Pancreas (tissue), 10 donors: ENCODE data around the gene VIT. TPM values are rescaled to one million over a fixed set of nuclear protein-coding genes. Genes with fewer than 3 reads are reported as not detected.

Source experiments
- ATAC-seq, 4 donors: fragments of 200-7000 bp; cut with Tn5 transposase; one replicate each; pipeline versions ENCODE4 v1.8.0 to v1.9.1; 2020; ENCODE audit warnings: mild to moderate bottlenecking in 4 of 4, moderate library complexity in 4 of 4
- DNase-seq, 6 donors: peaks; one replicate each; pipeline ENCODE4 v3.0.0-alpha.2; 2020
- FAIRE-seq: peaks from 2 replicates; lab custom pipeline; 2012; peaks lifted over from hg19 to GRCh38; lab: Jason Lieb, UNC
- H3K27ac ChIP-seq, 4 donors: fragments of 200-600 bp; sonication (generic); 1 replicate in 3 of 4; 2 replicates in 1 of 4; pipeline versions ENCODE4 v1.5.0 to v1.8.0; 2020
- H3K27me3 ChIP-seq, 4 donors: fragments of 200-600 bp; one replicate each; pipeline ENCODE4 v1.8.0; 2021
- H3K36me3 ChIP-seq, 3 donors: fragments of 200-600 bp; sonication (generic) in 1 of 3; one replicate each; pipeline versions ENCODE4 v1.5.0 to v1.8.0; 2020 to 2021
- H3K4me1 ChIP-seq, 3 donors: fragments of 200-600 bp; one replicate each; pipeline ENCODE4 v1.8.0; 2021
- H3K4me3 ChIP-seq, 4 donors: fragments of 200-600 bp; sonication (generic) in 2 of 4; one replicate each; pipeline versions ENCODE4 v1.5.0 to v1.8.0; 2020 to 2021
- H3K9me3 ChIP-seq, 4 donors: fragments of 200-600 bp; one replicate each; pipeline ENCODE4 v1.8.0; 2021
- CTCF ChIP-seq, 4 donors: fragments of 200-600 bp; sonication (generic) in 3 of 4; IDR thresholded peaks; one replicate each; pipeline versions ENCODE4 v1.5.0 to v1.8.0; 2021; ENCODE audit warnings: antibody characterized with exemption in 4 of 4
- WGBS, 2 donors: extraction: QIAGEN DNeasy Blood & Tissue Kit; methylation state at CpG; one replicate each; pipeline ENCODE4 v1.1.7; 2013; 5-methylcytosine and 5-hydroxymethylcytosine counted together
- intact Hi-C, 3 donors: fragments of 100-400 bp; cut with DNase I; formaldehyde crosslinking; loops; one replicate each; pipeline versions ENCODE4 v1.11.1 to v1.14.2; 2022
- polyA plus RNA-seq, 2 donors: library from polyadenylated mRNA; stranded (reverse); fragments of 200-250 nt; gene quantifications; one replicate each; pipeline ENCODE4 v1.2.3, GENCODE V29; 2013
- total RNA-seq, 6 donors: library from RNA; stranded (reverse); fragmentation: NEBNext Ultra II Directional in 4 of 6; extraction: Animal tissue kit (Norgen Biotek cat#: 25700) in 4 of 6; gene quantifications; one replicate each; pipeline versions ENCODE4 v1.2.1 to v1.2.4, GENCODE V29; 2021 to 2023
- donor health status: healthy with polysubstance abuse.
- donor health status: DM: no; HTN: no; CAD: no; lungs with moderate emphysema.
- donor health status: DM: no; HTN: no; CAD: no.
- donor health status: control.
- donor health status: control.
- donor health status: Bipolar disorder and iron deficiency.
- donor health status: DM: yes; HTN: yes; CAD: no.
- donor health status: DM: no; HTN: no; CAD: no.
- donor health status: DM: no; HTN: no; CAD: no.
- donor health status: DM: yes; HTN: yes; CAD: no.

The VIT gene
- total and polyA plus RNA-seq, 8 donors: 0.19 to 2.9 (median 0.36) TPM

- no peak overlapping the region for H3K27ac ChIP-seq
- 70 to 85% methylated on average over 8 of the region's 8 CpGs for WGBS, 2 donors
- no peaks in the 10 kb centered on the region for H3K36me3 ChIP-seq
- no peaks in the 10 kb centered on the region for H3K9me3 ChIP-seq
- H3K27me3 ChIP-seq: peaks cover 0 to 4% (median 1%) of the 10 kb centered on the region in 4 donors
- intact Hi-C loops: loop anchor here in 2 of 3 donors (5.0 to 10.0 kb wide), 2 partner anchors 308 to 310 kb away; partner anchors contain the start of gene CRIM1 (in 1 of the 2)
- H3K4me3 ChIP-seq: no peak overlapping the region
- FAIRE-seq (no peak), ATAC-seq (no peak), DNase-seq (no peak)
- no peak for TF ChIP-seq CTCF (IDR thresholded peaks at IDR 0.05)
- H3K4me1 ChIP-seq: no peaks in the 10 kb centered on the region
Observed at GRCh38 chr2:36662638-36663037, 33.9 kb upstream of the VIT start.

- intact Hi-C loops: loop anchor here in 2 of 3 donors (5.0 to 10.0 kb wide), 2 partner anchors 308 to 311 kb away; partner anchors contain the start of gene CRIM1 (in 1 of the 2)
- Histone ChIP-seq H3K4me3 (no peak overlapping the region), H3K27me3 (peaks cover 0 to 4% (median 2%) of the 10 kb centered on the region in 4 donors), H3K4me1 (no peaks in the 10 kb centered on the region), H3K9me3 (no peaks in the 10 kb centered on the region), H3K36me3 (no peaks in the 10 kb centered on the region), H3K27ac (no peak overlapping the region)
- TF ChIP-seq CTCF (IDR thresholded peaks at IDR 0.05): no peak
- DNase-seq: no peak
- no peak for FAIRE-seq
- WGBS, 2 donors: 39 to 45% methylated on average over 2 of the region's 2 CpGs
- no peak for ATAC-seq
Observed at GRCh38 chr2:36663295-36663694, 33.2 kb upstream of the VIT start.

GRCh38 chr2:36663851-36664695 lies 32.4 kb upstream of the VIT start:
- no peak overlapping the region for H3K4me3 ChIP-seq
- ATAC-seq (peak; percentile 89 to 93 (median 91)), DNase-seq (peak in 2 of 6 donors; percentile 13 to 30), FAIRE-seq (peak; percentile 84)
- 25 to 27% methylated on average over 12 of the region's 12 CpGs for WGBS, 2 donors
- peak; percentile 39 to 70 (median 52) for TF ChIP-seq CTCF (IDR thresholded peaks at IDR 0.05)
- no peak overlapping the region for H3K27ac ChIP-seq
- intact Hi-C loops: loop anchor here in 2 of 3 donors (5.0 to 10.0 kb wide), 2 partner anchors 309 to 312 kb away; partner anchors contain the start of gene CRIM1 (in 1 of the 2)
- H3K9me3 ChIP-seq: no peaks in the 10 kb centered on the region
- no peaks in the 10 kb centered on the region for H3K36me3 ChIP-seq
- peaks cover 0 to 4% (median 2%) of the 10 kb centered on the region in 4 donors for H3K27me3 ChIP-seq
- no peaks in the 10 kb centered on the region for H3K4me1 ChIP-seq

GRCh38 chr2:36664696-36665076 lies 31.8 kb upstream of the VIT start:
- WGBS, 2 donors: 23 to 26% methylated on average over 1 of the region's 1 CpG
- Histone ChIP-seq H3K36me3 (no peaks in the 10 kb centered on the region), H3K4me3 (no peak overlapping the region), H3K27me3 (peaks cover 0 to 4% (median 2%) of the 10 kb centered on the region in 4 donors), H3K27ac (no peak overlapping the region), H3K9me3 (no peaks in the 10 kb centered on the region), H3K4me1 (no peaks in the 10 kb centered on the region)
- DNase-seq (no peak), FAIRE-seq (no peak), ATAC-seq (no peak)
- intact Hi-C loops: loop anchor here in 2 of 3 donors (5.0 to 10.0 kb wide), 2 partner anchors 310 to 312 kb away; partner anchors contain the start of gene CRIM1 (in 1 of the 2)
- no peak for TF ChIP-seq CTCF (IDR thresholded peaks at IDR 0.05)
